Spleen (tissue), 7 donors: Measurements from ENCODE around the gene XG.

Experiments
- CTCF ChIP-seq, 11 experiments: fragments of 200-600 bp in 7 of 11; fragments of 450-650 bp in 4 of 11; sonication (generic) in 4 of 11; IDR thresholded peaks in 8 of 11; conservative IDR thresholded peaks in 3 of 11; 1 replicate in 7 of 11; 2 replicates in 4 of 11; pipeline versions ENCODE4 v1.4.0 to v1.8.0; 2016 to 2021; ENCODE audit warnings: antibody characterized with exemption in 11 of 11, inconsistent platforms in 4 of 11, mild to moderate bottlenecking in 1 of 11
- POLR2AphosphoS5 ChIP-seq, 3 donors: sonication (generic); formaldehyde crosslinking; IDR thresholded peaks; one replicate each; pipeline ENCODE4 v1.5.1; 2017; ENCODE audit warnings: antibody characterized with exemption in 3 of 3
- donor health status: DM: no; HTN: no; CAD: no; lungs with moderate emphysema.
- donor health status: DM: no; HTN: no; CAD: no.
- donor health status: DM: no; HTN: no; CAD: no.

- TF ChIP-seq POLR2AphosphoS5 (IDR thresholded peaks at IDR 0.05) (no peak), CTCF (IDR thresholded peaks at IDR 0.05 in 8 of 11, conservative IDR thresholded peaks at IDR 0.05 in 3 of 11) (peak in 2 of 11 experiments; percentile 16 to 28)
These were observed 47.9 kb upstream of the XG start for GRCh38 chrX:2703991-2704369.
